ENCODE results near the gene TOP2A.
"Not testable (repeated sequence)": the region's sequence is repeated elsewhere in the genome, so short reads cannot be mapped to it uniquely, and the experiment has no call there.

TOP2A gene

DNA sequence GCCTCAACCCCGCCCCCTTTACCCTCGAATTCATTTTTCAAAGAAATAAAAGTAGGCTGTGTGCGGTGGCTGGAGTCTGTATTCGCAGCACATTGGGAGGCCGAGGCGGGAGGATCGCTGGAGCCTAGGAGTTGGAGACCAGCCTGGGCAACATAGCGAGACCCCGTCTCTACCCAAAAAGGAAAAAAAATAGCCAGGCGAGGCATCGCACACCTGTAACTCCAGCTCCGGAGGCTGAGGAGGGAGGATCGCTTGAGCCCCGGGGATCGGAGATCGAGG is 671 bp upstream of the TOP2A start:
- DNase-seq (ENCODE audit: low spot score): no peak
- TF ChIP-seq, protein P1, sequence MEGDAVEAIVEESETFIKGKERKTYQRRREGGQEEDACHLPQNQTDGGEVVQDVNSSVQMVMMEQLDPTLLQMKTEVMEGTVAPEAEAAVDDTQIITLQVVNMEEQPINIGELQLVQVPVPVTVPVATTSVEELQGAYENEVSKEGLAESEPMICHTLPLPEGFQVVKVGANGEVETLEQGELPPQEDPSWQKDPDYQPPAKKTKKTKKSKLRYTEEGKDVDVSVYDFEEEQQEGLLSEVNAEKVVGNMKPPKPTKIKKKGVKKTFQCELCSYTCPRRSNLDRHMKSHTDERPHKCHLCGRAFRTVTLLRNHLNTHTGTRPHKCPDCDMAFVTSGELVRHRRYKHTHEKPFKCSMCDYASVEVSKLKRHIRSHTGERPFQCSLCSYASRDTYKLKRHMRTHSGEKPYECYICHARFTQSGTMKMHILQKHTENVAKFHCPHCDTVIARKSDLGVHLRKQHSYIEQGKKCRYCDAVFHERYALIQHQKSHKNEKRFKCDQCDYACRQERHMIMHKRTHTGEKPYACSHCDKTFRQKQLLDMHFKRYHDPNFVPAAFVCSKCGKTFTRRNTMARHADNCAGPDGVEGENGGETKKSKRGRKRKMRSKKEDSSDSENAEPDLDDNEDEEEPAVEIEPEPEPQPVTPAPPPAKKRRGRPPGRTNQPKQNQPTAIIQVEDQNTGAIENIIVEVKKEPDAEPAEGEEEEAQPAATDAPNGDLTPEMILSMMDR (IDR thresholded peaks at IDR 0.05; ENCODE audit: borderline replicate concordance, control extremely low read depth, extremely low read depth, insufficient read depth, missing control alignments): no peak
- in situ Hi-C loops (cut with MboI; ENCODE audit: low sequenced_read_pairs, unreplicated experiment): no loop called here

DNA sequence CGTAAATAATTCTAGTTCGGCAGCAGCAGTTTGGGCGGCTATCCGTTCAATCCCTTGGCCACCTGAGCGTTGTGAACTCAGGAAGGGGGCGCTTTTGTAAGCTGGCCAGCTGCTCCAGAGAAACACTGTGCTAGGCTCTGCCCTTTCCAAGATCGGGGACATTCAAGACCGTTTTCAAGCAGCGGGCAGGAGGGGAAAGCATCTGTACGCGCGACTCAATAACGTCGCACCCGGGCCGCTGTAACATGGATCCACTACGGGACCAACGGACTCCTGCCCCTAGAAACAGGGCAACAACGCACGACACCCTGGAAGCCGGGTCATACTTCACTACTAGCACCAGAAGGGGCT is 463 bp downstream of the TOP2A start:
- TF ChIP-seq, protein P1 (IDR thresholded peaks at IDR 0.05; ENCODE audit: borderline replicate concordance, control extremely low read depth, extremely low read depth, insufficient read depth, missing control alignments): no peak

DNA sequence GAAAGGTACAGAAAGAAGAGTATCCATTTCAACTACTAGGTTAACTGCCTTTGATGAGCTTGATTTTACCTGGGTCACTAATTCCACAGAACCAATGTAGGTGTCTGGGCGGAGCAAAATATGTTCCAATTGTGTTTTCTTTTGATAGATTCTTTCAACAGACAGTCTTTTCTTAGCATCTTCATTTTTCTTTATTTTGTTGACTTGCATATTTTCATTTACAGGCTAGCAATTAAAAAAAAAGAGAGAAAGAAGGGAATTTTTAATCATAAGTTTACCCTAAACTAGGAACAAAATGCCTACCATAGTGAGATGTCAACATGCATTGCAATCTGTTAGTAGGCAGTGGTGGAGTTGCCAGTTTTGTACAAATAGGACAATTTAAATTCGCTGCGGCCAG is 1.0 kb downstream of the TOP2A start:
- in situ Hi-C loops (cut with MboI; ENCODE audit: low sequenced_read_pairs, unreplicated experiment): no loop called here
- no peak for DNase-seq (ENCODE audit: low spot score)
- TF ChIP-seq, protein P1 (IDR thresholded peaks at IDR 0.05; ENCODE audit: borderline replicate concordance, control extremely low read depth, extremely low read depth, insufficient read depth, missing control alignments): no peak

More for the DNA sequence above, 463 bp downstream of the TOP2A start:
- in situ Hi-C loops (cut with MboI; ENCODE audit: low sequenced_read_pairs, unreplicated experiment): no loop called here
- DNase-seq (ENCODE audit: low spot score): no peak

DNA sequence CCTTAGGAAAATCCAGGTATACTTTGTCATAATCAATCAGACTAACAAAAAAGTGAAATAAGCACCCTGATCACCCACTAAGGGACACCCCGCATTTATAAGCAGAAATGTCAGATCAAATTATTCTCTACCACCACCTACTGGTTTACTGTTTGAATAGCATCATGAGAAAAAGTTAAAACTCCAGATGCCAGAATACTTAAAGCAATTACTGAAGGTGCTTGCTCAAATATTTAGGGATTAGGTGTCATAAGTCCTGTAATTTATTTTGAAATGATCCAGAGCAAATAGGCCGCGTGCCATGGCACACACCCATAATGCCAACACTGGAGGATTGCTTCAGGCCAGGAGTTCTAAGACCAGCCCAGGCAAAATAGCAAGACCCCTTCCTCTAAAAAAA is 2.3 kb downstream of the TOP2A start:
- in situ Hi-C loops (cut with MboI; ENCODE audit: low sequenced_read_pairs, unreplicated experiment): no loop called here
- TF ChIP-seq, protein P1 (IDR thresholded peaks at IDR 0.05; ENCODE audit: borderline replicate concordance, control extremely low read depth, extremely low read depth, insufficient read depth, missing control alignments): peak; percentile 36
- DNase-seq (ENCODE audit: low spot score): peak; percentile 47

DNA sequence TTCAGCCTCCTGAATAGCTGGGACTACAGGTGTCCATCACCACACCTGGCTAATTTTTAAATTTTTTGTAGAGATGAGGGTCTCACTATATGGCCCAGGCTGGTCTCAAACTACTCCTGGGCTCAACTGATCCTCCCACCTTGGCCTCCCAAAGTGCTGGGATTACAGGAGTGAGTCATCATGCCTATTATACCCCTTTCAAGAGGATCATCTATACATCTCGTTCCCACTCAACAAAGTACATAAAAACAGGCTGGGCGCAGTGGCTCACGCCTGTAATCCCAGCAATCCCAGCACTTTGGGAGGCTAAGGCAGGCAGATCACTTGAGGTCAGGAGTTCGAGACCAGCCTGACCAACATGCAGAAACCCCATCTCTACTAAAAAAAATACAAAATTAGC is 3.4 kb downstream of the TOP2A start:
- in situ Hi-C loops (cut with MboI; ENCODE audit: low sequenced_read_pairs, unreplicated experiment); DNase-seq (ENCODE audit: low spot score): not testable (repeated sequence)

DNA sequence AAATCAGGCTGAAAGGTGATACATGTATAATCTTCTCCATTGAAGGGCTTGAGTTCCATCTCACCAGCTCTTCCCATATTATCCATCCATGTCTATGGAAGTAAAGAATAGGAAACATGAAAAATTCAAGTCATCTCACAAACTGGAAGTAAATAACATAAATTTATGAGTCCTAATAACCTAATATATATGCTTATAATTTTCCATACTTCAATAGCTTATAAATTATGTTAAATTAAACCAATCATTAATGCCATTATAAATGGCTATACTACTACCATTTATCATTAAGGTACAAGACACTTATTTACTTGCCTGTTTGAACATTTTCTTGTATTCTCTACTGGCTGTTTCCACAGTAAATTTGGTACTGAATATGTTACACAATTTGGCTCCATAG is 4.8 kb downstream of the TOP2A start:
- no peak for DNase-seq (ENCODE audit: low spot score)
- in situ Hi-C loops (cut with MboI; ENCODE audit: low sequenced_read_pairs, unreplicated experiment): no loop called here
- TF ChIP-seq, protein P1 (IDR thresholded peaks at IDR 0.05; ENCODE audit: borderline replicate concordance, control extremely low read depth, extremely low read depth, insufficient read depth, missing control alignments): no peak

- TF ChIP-seq, protein P1 (IDR thresholded peaks at IDR 0.05; ENCODE audit: borderline replicate concordance, control extremely low read depth, extremely low read depth, insufficient read depth, missing control alignments): no peak
- DNase-seq (ENCODE audit: low spot score): no peak
- in situ Hi-C loops (cut with MboI; ENCODE audit: low sequenced_read_pairs, unreplicated experiment): no loop called here
These were observed 5.9 kb downstream of the TOP2A start for GRCh38 chr17:40411821-40412220.

All from GM13976 (cell line).